NCI-H1092 (cell line): ENCODE measurements around the gene PEX5L.
A peak's percentile ranks its signal among the peaks of the same experiment; 100 is the strongest.
"Not testable (repeated sequence)": the region's sequence is repeated elsewhere in the genome, so short reads cannot be mapped to it uniquely, and the experiment has no call there.

Experiments
- DNase-seq: peaks from one replicate; lab custom pipeline; 2025; lab: John Stamatoyannopoulos, UW

PEX5L gene

GRCh38 chr3:180011927-180012326 lies 24.8 kb downstream of the PEX5L start:
- DNase-seq: no peak

DNA sequence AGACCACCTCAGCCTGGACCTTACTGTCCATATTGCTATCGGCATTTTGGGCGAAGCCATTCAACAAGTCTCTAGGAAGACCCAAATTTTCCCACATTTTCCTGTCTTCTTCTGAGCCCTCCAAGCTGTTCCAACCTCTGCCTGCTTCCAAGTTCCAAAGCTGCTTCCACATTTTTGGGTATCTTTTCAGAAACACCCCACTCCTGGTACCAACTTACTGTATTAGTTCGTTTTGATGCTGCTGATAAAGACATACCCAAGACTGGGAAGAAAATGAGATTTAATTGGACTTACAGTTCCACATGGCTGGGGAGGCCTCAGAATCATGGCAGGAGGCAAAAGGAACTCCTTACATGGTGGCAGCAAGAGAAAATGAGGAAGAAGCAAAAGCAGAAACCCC lies 28.4 kb downstream of the PEX5L start:
- not testable (repeated sequence) for DNase-seq

DNA sequence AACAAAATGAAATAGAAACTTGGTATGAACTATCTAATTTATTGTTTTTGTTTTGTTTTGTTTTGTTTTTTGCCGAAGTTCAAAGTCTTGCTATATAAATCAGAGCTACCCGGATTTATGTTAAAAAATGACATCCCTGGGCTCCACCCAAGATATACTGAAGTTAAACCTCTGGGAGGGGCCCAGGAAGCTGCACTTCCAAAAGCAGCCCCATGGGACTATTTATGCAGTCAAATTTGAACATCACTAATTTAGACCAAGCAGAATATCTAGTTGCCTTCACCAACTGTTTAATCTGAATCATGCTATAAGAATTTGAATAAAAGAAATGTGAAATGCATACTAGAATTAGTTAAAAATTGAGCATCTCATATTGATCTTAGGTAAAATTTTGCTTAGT lies 32.2 kb downstream of the PEX5L start:
- no peak for DNase-seq

DNA sequence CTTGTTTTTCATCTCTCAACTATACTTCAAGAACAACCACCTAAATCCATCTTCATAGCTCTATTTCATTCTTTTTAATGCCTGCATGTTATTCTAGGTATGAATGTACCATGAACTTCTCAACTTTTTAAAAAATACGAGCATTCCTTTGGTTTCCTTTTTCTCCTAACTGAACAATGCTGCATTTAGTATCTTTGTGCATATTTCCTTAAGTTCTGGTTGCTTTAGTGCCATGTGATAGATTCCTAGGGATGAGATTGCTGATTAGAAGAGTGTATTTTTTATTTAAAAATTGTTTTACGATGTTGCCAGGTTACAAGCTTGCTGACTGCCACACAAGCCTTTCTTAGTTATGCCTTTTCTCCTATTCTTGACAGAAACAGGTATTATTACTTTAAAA lies 34.7 kb downstream of the PEX5L start:
- DNase-seq: no peak

- no peak for DNase-seq
These were observed 36.2 kb downstream of the PEX5L start for GRCh38 chr3:180000500-180000899.

GRCh38 chr3:179995406-179995805 lies 41.3 kb downstream of the PEX5L start:
- DNase-seq: no peak

GRCh38 chr3:179991883-179992282 lies 44.9 kb downstream of the PEX5L start:
- DNase-seq: no peak

DNA sequence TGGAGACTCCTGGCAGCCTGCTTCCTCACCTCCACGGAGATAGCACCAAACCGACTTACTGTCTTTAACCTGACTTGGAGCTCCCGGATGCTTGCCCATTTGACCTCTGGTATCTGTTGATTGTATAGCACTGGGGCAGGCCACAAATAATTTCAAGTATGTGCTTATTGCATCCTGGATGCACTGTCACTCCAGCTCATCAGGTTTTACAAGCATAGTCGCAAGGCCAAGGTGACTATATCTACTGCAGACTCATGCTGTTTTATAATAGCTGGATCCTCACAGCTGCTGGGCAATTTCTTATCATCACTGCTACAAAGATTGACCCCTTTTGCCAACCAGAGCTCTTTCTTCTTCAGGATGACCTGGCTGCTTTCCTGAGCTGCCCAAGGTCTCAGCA lies 45.6 kb downstream of the PEX5L start:
- DNase-seq: no peak

- DNase-seq: no peak
These were observed 55.1 kb downstream of the PEX5L start for GRCh38 chr3:179981646-179982045.

DNA sequence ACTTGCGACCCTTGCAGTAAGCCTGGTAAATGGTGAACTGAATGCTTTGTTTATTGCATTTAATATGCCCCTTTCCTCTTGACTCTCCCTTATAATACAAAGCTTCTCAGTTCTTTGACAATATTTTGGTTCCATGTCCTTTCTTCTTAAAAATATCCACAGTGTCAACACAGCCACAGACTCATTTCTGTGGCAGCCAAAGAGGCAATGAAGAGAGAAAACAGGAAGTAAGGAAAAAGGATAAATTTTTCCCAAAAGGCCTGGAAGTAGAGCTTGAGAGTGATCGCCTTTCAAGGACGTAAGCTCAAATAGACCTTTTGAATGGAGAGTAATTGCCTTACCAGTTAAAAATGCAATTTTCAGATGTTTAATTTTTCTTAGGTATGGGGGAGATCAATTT lies 59.4 kb downstream of the PEX5L start:
- no peak for DNase-seq

DNA sequence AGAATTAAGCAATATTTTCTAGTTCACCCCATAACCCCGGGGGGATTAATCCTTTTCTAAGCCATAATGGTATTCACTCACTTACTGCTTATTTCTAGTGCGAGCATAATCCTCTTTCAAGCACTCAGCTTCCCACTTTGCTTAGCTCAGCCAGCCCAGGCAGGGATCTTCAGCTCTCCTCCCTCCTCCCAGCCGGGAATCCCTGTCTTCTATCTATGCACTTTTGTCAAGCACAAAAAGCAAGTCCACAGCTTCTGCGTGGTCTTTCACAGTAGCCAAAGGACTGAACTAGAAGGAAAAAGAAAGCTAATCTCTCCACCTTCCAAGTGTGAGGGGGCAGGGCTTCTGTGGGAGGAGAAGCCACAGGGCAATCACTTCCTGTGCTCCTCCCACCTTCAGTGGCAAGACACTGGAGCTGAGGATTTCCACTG lies 62.8 kb downstream of the PEX5L start:
- DNase-seq: no peak

DNA sequence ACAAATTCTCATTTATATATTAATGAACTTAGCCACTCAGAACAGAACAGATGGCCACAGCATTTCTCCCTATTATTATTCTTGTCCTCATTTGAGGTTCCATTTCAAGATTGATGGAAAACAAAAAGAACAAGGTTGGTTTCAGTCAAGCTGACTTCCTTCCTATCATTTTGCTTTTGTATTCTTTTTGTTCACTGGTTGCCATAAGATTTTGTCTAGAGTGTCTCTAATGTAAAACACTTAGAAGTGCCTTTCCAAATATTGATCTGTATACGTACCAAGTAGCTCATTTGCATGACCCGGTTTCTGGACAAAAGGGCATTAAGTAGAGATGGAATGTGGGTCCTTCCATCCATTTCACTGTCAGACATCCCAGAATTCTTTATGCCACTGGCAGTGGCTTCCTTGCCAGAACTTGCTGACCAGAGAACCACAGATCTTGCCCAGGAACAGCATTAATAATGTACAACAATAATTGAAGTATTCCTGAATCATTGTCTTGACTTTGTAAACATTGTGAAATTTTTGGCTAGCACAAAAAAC lies 63.8 kb downstream of the PEX5L start:
- no peak for DNase-seq

DNA sequence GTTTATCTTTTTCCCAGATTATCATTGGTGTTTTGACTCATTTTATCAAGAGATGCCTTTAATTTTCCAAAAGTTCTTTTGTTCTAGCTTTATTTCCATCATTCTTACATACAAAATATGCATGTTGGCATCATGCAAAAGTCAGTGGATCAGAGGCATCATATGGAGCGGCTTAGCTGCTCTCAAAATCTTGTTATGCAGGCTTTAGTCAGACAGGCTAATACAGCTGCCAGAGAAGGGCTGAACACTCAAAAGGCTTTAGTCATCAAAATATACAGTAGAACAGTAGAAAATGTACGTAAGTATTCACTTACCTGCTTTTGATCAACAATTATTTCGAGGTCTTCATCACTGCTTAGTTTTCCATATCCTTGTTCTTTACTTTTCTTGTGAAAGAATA lies 65.5 kb downstream of the PEX5L start:
- DNase-seq: no peak

DNA sequence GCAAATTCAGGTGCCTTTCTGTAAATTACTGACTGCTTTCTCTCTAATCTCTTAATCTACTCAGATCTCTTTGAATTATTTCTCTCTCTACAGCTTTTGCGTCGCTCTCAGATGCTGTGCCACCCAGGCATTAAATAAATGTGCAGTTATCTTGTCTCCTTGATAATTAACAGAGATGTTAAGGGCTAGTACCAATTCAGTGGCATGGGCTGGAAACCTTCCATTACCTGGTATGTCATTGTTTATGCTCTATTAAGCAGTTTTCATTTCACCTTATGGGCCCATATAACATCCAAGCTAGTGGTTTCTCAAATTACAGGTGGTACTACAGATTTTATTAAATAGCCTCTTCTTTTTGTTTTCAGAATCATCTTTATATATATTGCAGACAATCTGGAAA lies 66.0 kb downstream of the PEX5L start:
- DNase-seq: no peak

- DNase-seq: no peak
These were observed 67.2 kb downstream of the PEX5L start for GRCh38 chr3:179969525-179969924.

DNA sequence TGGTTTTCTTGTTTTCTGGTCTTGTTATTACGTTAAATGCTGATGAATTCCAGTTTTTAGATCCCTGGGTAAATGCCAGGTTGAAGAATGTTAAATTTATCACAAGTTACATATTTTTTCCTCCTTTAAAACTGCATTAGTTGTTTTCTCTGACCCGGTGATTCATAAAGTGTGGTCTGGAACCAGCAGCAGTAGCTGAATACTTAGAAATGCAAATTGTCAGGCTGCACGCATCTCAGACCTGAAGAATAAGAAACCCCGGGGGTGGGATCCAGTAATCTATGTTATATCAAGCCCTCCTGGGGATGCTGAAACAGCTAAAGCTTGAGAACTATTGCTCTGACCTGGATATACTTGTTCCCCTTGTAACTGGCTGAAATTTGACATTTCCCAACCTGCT lies 69.1 kb downstream of the PEX5L start:
- no peak for DNase-seq

- DNase-seq: no peak
These were observed 71.8 kb downstream of the PEX5L start for GRCh38 chr3:179964890-179965289.

GRCh38 chr3:179962629-179963387 lies 73.9 kb downstream of the PEX5L start:
- no peak for DNase-seq

DNA sequence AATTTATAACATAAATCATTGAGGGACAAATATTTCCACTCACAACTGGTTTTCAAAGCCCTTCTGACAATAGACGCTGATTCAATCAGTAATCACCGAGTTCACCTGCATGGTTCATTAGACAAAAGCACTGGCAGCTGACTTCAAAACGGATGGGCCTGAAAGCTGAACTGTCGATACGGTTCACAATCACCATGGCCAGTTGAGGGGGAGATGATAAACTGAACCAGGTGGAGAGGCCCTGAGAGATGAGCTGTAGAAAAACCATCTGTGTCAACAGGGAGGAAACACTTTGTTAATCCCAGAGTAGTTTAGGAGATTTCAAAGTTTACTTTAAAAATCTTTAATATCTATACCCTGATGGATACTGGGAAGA lies 75.0 kb downstream of the PEX5L start:
- DNase-seq: peak; percentile 46

- no peak for DNase-seq
These were observed 75.5 kb downstream of the PEX5L start for GRCh38 chr3:179961071-179961702.

DNA sequence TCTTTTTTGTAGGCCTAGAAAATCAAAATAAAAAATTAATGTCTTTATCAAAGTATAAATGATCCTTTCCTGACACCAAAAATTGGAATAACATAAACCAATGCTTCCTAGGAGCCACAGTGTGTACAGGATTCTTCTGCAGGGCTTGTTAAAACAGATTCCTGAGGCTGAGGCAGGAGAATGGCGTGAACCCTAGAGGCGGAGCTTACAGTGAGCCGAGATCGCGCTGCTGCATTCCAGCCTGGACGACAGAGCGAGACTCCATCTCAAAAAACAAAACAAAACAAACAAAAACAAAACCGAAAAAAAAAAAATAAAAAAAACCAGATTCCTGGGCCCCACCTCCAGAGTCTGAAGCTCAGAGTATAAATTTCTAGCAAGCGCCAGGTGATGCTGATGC lies 78.0 kb downstream of the PEX5L start:
- DNase-seq: no peak

DNA sequence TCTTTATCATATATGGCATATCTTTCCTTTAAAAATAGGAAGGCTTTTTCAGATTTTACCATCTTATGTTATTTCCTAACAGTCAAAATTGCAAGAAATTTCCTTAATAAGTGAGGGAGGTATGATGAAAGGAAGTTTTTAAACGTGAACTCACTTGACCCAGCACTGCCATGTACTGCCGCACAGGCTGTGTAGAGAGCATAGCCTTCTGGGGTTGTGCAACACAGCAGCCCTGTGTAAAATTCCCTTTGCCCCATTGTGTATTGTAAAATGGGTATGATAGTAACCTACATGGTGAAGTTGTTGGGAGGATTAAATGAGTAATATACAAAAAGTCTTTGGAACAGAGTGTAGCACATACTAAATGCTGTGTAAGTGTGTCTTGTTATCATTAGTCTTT lies 78.6 kb downstream of the PEX5L start:
- DNase-seq: no peak

DNA sequence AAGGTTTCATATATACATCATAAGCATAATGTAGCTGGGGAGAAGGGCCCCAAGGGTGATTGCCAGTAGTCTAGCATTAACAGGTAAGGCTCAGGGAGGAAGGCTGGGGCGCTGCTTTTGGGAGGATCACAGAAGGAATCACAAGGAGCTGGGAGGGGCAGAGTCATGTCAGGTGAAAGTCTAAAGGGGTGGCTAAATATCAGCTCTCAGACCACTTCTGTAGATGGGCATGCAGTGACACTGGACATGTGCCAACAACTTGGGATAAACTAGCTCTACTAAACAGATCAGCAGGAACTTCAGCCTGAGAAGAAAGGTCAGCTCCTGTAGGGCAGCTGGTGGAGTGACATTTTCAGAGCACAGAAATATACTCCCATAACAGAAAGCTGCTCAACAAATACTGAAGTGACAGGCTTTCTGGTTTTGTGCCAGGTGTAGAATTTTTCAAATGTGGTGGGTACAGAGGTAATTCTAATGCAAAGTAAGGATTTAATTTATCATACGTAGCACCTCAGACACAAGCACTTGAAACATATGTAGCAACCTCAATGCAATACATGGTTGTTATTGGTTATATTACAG lies 79.4 kb downstream of the PEX5L start:
- DNase-seq: no peak
